IPS-11a (cell line): ENCODE measurements around the gene TAF11L13.
"Not testable (repeated sequence)": the region's sequence is repeated elsewhere in the genome, so short reads cannot be mapped to it uniquely, and the experiment has no call there.

Experiments used
- H3K4me3 ChIP-seq: one replicate; pipeline ENCODE4 v1.5.1; 2013; ENCODE audit warnings: low read depth, low read length, control low read depth

Gene TAF11L13

DNA sequence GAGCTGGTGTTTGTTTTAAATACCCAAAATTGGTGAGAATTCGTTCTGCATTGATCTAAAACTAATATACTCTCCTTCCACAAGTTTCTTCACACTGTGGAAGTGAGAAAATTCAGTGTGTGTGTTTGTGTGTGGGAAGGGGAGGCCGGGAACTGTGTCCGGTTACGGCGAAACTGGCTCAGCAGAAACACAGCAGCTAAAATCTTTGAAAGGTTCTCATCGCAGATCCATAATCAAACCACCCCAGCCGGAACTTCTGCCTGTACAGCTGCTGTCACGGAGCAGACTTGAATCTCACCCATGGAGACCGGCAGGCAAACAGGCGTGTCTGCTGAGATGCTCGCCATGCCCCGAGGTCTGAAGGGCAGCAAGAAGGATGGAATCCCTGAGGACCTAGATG, at the start of gene TAF11L13:
Gene TAF11L13 (plus strand): TSS at position 301 of the 400 bp plus-strand sequence.
- not testable (repeated sequence) for H3K4me3 ChIP-seq

DNA sequence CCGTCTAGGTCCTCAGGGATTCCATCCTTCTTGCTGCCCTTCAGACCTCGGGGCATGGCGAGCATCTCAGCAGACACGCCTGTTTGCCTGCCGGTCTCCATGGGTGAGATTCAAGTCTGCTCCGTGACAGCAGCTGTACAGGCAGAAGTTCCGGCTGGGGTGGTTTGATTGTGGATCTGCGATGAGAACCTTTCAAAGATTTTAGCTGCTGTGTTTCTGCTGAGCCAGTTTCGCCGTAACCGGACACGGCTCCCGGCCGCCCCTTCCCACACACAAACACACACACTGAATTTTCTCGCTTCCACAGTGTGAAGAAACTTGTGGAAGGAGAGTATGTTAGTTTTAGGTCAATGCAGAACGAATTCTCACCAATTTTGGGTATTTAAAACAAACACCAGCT, 46.2 kb upstream of the TAF11L13 start, which contains the start of gene TAF11L7:
Gene TAF11L7 (minus strand): TSS at position 101 of the 400 bp plus-strand sequence.
- not testable (repeated sequence) for H3K4me3 ChIP-seq

DNA sequence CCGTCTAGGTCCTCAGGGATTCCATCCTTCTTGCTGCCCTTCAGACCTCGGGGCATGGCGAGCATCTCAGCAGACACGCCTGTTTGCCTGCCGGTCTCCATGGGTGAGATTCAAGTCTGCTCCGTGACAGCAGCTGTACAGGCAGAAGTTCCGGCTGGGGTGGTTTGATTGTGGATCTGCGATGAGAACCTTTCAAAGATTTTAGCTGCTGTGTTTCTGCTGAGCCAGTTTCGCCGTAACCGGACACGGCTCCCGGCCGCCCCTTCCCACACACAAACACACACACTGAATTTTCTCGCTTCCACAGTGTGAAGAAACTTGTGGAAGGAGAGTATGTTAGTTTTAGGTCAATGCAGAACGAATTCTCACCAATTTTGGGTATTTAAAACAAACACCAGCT, 41.0 kb upstream of the TAF11L13 start, which contains the start of gene TAF11L8:
Gene TAF11L8 (minus strand): TSS at position 101 of the 400 bp plus-strand sequence.
- not testable (repeated sequence) for H3K4me3 ChIP-seq

DNA sequence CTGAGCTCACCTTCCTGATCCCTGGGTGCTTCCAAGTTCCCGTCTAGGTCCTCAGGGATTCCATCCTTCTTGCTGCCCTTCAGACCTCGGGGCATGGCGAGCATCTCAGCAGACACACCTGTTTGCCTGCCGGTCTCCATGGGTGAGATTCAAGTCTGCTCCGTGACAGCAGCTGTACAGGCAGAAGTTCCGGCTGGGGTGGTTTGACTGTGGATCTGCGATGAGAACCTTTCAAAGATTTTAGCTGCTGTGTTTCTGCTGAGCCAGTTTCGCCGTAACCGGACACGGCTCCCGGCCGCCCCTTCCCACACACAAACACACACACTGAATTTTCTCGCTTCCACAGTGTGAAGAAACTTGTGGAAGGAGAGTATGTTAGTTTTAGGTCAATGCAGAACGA, 37.6 kb upstream of the TAF11L13 start, which contains the start of gene TAF11L9:
Gene TAF11L9 (minus strand): TSS at position 140 of the 400 bp plus-strand sequence.
- H3K4me3 ChIP-seq, result not testable (repeated sequence)

DNA sequence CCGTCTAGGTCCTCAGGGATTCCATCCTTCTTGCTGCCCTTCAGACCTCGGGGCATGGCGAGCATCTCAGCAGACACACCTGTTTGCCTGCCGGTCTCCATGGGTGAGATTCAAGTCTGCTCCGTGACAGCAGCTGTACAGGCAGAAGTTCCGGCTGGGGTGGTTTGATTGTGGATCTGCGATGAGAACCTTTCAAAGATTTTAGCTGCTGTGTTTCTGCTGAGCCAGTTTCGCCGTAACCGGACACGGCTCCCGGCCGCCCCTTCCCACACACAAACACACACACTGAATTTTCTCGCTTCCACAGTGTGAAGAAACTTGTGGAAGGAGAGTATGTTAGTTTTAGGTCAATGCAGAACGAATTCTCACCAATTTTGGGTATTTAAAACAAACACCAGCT, 34.2 kb upstream of the TAF11L13 start, which contains the start of gene TAF11L10:
Gene TAF11L10 (minus strand): TSS at position 101 of the 400 bp plus-strand sequence.
- H3K4me3 ChIP-seq, result not testable (repeated sequence)

DNA sequence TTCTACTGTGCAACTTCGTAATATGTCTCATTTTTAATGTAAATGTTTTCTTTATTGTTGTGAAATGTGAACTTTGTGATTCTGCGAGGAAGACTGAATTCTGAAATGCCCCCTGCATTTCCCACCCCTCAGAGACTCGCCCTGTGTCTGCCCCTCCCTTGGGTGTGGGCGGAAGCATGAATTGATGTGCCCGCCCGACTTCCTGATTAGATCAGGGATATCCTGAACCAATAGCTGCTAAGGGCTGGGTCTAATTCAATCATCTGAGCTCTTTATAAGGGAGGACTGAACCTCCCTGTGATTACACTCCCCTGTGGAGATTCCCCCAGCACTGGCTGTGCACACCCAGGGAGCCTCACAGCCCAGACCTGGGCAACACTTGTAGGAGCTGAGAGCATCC, 28.0 kb upstream of the TAF11L13 start, which contains the start of gene TAF11L11:
Gene TAF11L11 (plus strand): TSS at position 304 of the 400 bp plus-strand sequence.
- not testable (repeated sequence) for H3K4me3 ChIP-seq

DNA sequence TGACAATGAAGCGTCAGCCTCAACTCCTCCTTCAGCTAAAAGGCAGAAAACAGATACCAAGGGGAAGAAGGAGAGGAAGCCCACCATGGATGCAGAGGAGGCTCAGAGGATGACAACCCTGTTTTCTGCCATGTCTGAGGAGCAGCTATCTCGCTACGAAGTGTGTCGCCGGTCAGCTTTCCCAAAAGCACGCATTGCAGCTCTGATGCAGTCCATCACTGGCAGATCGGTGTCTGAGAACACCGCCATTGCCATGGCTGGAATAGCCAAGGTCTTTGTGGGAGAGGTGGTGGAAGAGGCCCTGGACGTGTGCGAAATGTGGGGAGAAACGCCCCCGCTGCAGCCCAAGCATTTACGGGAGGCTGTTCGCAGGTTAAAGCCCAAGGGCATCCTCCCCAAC, 26.9 kb upstream of the TAF11L13 start:
- H3K4me3 ChIP-seq, result no peak overlapping the region

DNA sequence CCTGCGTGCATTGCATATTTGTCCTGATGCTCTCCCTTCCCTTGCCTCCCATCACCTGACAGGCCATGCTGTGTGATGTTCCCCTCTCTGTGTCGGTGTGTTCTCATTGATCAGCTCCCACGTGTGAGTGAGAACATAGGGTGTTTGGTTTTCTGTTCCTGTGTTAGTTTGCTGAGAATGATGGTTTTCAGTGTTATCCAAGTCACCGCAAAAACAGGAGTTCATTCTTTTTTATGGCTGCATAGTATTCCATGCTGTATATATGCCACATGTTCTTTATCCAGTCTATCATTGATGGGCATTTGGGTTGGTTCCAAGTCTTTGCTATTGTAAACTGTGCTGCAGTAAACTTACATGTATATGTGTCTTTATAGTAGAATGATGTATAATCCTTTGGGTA, 24.4 kb upstream of the TAF11L13 start:
- H3K4me3 ChIP-seq, result not testable (repeated sequence)

DNA sequence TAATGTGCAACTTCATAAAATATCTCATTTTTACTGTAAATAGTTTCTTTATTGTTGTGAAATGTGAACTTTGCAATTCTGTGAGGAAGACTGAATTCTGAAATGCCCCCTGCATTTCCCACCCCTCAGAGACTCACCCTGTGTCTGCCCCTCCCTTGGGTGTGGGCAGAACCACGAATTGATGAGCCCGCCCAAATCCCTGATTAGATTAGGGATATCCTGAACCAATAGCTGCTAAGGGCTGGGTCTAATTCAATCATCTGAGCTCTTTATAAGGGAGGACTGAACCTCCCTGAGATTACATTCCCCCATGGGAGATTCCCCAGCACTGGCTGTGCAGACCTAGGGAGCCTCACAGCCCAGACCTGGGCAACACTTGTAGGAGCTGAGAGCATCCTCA, 21.8 kb upstream of the TAF11L13 start, which contains the start of gene TAF11L12:
Gene TAF11L12 (plus strand): TSS at position 301 of the 400 bp plus-strand sequence.
- H3K4me3 ChIP-seq, result not testable (repeated sequence)

DNA sequence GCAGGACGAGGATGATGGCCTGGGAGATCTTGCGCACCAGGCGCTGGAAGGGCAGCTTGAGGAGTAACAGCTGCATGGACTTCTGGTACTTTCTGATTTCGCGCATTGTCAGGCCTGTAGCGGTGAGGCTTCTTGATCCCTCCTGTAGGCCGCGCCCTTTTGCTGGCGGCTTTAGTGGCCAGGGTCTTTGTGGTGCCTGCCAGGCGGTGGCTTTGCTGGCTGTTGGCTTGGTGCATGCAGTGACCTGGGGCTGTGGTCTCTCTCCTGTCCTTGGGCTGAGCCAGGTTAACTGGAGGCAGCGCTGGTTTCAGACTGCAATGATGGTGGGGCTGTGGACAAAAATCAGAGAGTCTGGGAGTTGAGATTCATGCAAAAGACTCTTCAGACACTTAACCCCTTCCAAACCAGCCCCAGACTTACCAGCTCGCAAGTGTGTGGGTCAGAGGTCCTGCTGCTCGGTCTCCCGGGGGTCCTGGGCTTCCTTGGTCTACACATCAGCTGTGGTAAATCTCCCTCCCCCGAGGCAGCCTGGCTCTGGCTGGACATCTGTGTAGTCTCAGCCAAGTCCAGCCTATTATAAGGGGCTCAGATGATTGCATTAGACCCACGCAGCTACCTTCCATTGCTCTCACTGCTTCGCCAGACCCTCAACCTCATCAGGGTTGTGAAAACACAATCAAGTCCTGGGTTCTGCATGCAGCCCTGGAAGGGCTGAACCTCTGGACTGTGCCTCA, 16.8 kb upstream of the TAF11L13 start:
- no peak overlapping the region for H3K4me3 ChIP-seq

DNA sequence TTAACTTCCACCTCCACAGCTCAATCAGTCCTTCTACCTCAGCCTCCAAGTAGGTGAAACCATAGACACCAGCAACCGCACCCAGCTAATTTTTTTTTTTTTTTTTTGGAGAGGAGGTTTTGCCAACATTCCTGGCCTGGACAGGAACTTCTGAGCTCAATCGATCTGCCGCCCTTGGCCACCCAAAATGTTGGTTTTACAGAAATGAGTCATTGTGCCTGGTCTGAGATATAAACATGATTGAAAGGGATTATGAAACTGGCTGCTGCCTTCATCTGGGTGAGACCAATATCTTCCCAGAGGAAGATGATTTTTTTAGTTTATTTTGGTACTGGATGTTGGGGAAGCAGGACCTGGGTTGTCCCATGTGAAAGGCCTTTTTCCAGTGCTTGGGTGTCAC, 12.5 kb upstream of the TAF11L13 start:
- no peak overlapping the region for H3K4me3 ChIP-seq

DNA sequence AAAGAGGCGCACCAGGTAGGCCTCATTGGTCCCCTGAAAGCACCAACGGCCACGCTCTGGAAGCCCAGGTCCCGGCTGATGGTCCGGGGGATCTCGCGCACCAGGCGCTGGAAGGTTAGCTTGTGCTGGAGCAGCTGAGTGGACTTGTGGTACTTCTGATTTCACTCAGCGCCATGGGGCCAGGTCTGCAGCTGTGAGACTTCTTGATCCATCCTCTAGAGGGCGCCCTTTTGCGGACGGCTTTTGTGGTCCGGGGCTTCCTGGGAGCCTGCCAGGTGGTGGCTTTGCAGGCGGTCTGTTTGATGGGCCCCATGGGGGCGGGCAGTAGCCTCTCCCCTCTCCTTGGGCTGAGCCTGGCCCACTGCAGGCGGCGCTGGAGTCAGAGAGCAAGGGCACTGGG, 11.3 kb upstream of the TAF11L13 start:
- no peak overlapping the region for H3K4me3 ChIP-seq

DNA sequence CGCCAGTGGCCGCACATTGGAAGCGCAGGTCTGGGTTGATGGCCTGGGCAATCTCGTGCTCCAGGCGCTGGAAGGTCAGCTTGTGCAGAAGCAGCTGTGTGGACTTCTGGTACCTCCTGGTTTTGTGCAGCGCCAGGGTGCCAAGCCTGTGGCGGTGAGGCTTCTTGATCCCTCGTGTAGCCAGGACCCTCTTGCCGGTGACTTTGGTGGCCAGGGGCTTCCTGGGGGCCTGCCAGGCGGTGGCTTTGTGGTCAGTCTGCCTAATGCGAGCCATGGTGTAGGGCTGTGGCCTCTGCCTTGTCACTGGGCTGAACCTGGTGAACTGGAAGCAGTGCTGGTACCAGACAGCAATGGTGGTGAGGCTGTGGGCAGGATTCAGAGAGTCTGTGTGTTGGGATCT, 6.2 kb upstream of the TAF11L13 start:
- H3K4me3 ChIP-seq, result no peak overlapping the region

DNA sequence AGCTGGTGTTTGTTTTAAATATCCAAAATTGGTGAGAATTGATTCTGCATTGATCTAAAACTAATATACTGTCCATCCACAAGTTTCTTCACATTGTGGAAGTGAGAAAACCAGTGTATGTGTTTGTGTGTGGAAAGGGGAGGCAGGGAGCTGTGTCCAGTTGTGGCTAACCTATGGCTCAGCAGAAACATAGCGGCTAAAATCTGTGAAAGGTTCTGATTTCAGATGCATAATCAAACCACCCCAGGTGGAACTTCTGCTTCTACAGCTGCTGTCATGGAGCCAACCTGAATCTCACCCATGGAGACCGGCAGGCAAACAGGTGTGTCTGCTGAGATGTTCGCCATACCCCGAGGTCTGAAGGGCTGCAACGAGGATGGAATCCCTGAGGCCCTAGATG, 2.3 kb downstream of the TAF11L13 start, which contains the start of gene TAF11L14:
Gene TAF11L14 (plus strand): TSS at position 301 of the 400 bp plus-strand sequence.
- H3K4me3 ChIP-seq, result no peak within 1 kb of the TSS

DNA sequence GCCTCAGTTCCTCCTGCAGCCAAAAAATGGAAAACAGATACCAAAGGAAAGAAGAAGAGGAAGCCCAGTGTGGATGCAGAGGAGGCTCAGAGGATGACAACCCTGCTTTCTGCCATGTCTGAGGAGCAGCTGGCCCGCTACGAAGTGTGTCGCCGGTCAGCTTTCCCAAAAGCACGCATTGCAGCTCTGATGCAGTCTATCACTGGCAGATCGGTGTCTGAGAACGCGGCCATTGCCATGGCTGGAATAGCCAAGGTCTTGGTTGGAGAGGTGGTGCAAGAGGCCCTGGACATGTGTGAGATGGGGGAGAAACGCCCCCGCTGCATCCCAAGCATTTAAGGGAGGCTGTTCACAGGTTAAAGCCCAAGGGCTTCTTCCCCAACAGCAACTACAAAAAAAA, 17.3 kb downstream of the TAF11L13 start:
- not testable (repeated sequence) for H3K4me3 ChIP-seq

DNA sequence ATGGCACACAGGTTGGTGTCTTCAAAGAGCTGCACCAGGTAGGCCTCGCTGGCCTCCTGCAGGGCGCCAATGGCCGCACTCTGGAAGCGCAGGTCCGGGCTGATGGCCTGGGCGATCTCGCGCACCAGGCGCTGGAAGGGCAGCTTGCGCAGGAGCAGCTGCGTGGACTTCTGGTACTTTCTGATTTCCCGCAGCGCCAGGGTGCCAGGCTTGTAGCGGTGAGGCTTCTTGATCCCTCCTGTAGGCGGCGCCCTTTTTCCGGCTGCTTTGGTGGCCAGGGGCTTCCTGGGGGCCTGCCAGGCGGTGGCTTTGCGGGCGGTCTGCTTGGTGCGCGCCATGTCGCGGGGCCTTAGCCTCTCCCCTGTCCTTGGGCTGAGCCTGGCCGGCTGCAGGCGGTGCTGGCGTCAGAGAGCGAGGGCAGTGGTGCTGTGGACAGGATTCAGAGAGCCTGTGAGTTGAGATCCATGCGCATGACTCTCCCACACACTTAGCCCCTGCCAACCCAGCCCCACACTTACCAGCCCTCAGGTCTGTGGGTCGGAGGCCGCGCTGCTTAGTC, 23.4 kb downstream of the TAF11L13 start:
- H3K4me3 ChIP-seq, result not testable (repeated sequence)

DNA sequence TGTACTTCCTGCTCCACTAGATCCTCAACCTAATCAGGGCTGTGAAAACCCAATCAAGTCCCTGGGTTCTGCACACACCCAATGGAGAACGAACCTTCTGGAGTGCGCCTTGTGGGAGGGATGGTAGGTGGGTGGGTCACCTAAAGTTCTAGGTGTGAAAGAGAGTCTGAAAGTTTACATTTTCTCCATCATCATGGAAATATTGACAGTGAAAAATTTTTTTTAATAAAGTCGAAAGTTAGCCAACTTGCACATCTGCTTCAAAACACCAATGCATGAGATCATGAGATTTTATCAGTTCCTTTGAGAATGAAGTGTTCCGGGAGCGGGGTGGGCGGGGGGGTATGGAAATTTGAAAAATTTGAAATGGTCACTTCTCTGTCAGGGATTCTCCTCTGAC, 24.0 kb downstream of the TAF11L13 start:
- H3K4me3 ChIP-seq, result no peak overlapping the region

DNA sequence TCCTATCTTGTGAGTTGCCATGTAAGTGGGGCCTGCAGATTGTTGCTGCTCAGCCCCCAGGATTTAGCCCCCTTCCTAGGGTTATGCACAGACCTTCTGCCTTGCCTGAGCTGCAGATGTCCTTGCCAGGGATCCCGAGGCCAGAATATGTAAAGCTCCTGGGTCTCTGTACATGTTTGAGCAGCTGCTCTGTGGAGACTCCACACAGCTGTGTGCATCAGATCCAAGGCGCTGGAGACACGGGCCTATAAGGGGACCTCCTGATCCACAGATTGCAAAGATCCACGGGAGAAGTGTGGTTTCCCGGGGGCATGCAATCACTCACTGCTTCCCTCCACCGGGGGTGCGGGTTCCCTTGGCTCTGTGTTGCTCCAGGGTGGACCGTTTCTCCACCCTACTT, 31.3 kb downstream of the TAF11L13 start:
- no peak overlapping the region for H3K4me3 ChIP-seq

DNA sequence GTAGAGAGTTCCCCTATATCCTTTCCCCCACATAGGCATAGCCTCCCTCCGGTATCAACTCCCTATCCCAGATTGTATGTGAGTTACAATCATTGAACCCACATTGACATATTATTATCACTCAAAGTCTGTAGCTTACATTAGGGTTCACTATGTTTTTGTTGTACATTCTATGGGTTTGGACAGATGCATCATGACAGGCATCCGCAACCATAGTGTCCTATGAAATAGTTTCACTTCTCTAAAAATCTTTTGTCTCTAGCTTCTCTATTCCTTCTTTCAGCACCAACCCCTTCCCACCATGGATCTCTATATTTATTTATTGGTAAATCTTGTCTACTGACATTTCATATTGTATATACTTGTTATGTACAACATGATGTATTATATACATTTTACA, 33.9 kb downstream of the TAF11L13 start:
- H3K4me3 ChIP-seq, result no peak overlapping the region

DNA sequence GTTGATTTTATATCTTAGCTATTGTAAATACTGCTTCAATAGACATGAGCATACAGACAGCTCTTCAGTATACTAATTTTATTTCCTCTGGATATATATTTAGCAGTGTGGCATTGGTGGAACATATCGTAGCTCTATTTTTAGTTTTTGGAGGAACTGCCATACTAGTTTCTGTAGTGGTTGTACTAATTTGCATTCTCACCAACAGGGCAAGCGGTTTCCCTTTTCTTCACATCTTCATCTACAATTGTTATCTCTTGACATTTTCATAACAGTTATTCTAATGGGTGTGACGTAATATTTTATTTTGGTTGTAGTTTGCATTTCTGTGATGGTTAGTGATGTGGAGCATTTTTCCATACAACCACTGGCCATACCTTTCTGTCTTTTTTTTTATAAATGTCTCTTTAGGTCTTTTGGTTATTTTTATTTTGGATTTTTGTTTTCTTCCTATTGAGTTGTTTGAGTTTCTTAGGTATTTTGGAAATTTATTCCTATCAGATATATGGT, 34.9 kb downstream of the TAF11L13 start:
- H3K4me3 ChIP-seq, result no peak overlapping the region

DNA sequence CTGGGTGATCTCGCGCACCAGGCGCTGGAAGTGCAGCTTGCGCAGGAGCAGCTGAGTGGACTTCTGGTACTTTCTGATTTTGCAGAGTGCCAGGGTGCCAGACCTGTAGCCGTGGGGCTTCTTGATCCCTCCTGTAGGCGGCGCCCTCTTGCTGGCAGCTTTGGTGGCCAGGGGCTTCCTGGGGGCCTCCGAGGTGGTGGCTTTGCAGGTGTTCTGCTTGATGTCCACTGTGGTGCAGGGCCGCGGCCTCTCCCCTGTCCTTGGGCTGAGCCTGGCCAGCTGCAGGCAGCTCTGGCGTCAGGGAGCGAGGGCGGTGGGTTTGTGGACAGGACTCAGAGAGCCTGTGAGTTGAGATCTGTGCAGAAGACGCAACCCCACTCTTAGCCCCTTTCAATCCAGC, 38.5 kb downstream of the TAF11L13 start:
- H3K4me3 ChIP-seq, result no peak overlapping the region
